OCI-LY1 (cell line): ENCODE measurements around the gene BAIAP2.

Experiments used
- H2AFZ ChIP-seq: fragments of 200-600 bp; sonication (generic), shearing (Covaris generic); 2 replicates; pipeline ENCODE4 v1.6.0; 2014; ENCODE audit warnings: antibody characterized with exemption, mild to moderate bottlenecking, low read length
- H3F3A ChIP-seq: fragments of 200-600 bp; sonication (generic), shearing (Covaris generic); 2 replicates; pipeline ENCODE4 v1.6.0; 2014; ENCODE audit warnings: mild to moderate bottlenecking, antibody characterized with exemption, low read length, moderate library complexity; ENCODE audit not compliant: insufficient read depth
- H3K27ac ChIP-seq: fragments of 200-600 bp; sonication (generic); 2 replicates; pipeline ENCODE4 v1.5.1; 2014; ENCODE audit warnings: low read length, mixed run types, mild to moderate bottlenecking, low read depth; ENCODE audit not compliant: poor library complexity, severe bottlenecking
- H3K27me3 ChIP-seq: fragments of 200-600 bp; sonication (generic); 2 replicates; pipeline ENCODE4 v1.6.0; 2014; ENCODE audit warnings: antibody characterized with exemption, mild to moderate bottlenecking, low read length, moderate library complexity; ENCODE audit not compliant: insufficient read depth
- H3K36me3 ChIP-seq: fragments of 200-600 bp; sonication (generic); 2 replicates; pipeline ENCODE4 v1.6.1; 2014; ENCODE audit warnings: mild to moderate bottlenecking, antibody characterized with exemption, low read length, moderate library complexity, mixed read lengths; ENCODE audit not compliant: insufficient read depth
- H3K4me1 ChIP-seq: fragments of 200-600 bp; sonication (generic); 2 replicates; pipeline ENCODE4 v1.5.1; 2014; ENCODE audit warnings: mild to moderate bottlenecking, low read length, moderate library complexity; ENCODE audit not compliant: insufficient read depth, severe bottlenecking
- H3K4me2 ChIP-seq: fragments of 200-600 bp; sonication (generic), shearing (Covaris generic); 2 replicates; pipeline ENCODE4 v1.6.1; 2014; ENCODE audit warnings: low read length
- H3K4me3 ChIP-seq: fragments of 200-600 bp; sonication (generic); 2 replicates; pipeline ENCODE4 v1.5.1; 2014; ENCODE audit warnings: low read length, low read depth, mild to moderate bottlenecking, mixed read lengths; ENCODE audit not compliant: poor library complexity, severe bottlenecking
- H3K79me2 ChIP-seq: fragments of 200-600 bp; shearing (Covaris generic); 2 replicates; pipeline ENCODE4 v1.6.1; 2016; ENCODE audit warnings: mixed run types, low read length, mixed read lengths; ENCODE audit not compliant: insufficient read depth
- H3K9ac ChIP-seq: fragments of 200-600 bp; sonication (generic), shearing (Covaris generic); 2 replicates; pipeline ENCODE4 v1.6.1; 2014; ENCODE audit warnings: mild to moderate bottlenecking, low read length, mixed read lengths
- H3K9me2 ChIP-seq: fragments of 200-600 bp; sonication (generic), shearing (Covaris generic); 2 replicates; pipeline ENCODE4 v1.6.1; 2014; ENCODE audit warnings: low read depth, mild to moderate bottlenecking, low read length, mixed read lengths
- H3K9me3 ChIP-seq: fragments of 200-600 bp; shearing (Covaris generic); 2 replicates; pipeline ENCODE4 v1.6.1; 2014; ENCODE audit warnings: low read length, mixed read lengths
- H4K20me1 ChIP-seq: fragments of 200-600 bp; sonication (generic), shearing (Covaris generic); 2 replicates; pipeline ENCODE4 v1.6.0; 2016; ENCODE audit warnings: mild to moderate bottlenecking, low read length; ENCODE audit not compliant: insufficient read depth
- EZH2 ChIP-seq: fragments of 200-600 bp; sonication (generic), shearing (Covaris generic); IDR thresholded peaks from 2 replicates; pipeline ENCODE4 v1.8.0; 2017; ENCODE audit warnings: borderline replicate concordance, mixed run types, mild to moderate bottlenecking, antibody characterized with exemption, low read length, moderate library complexity, mixed read lengths
- TF ChIP-seq, protein P1 (sequence below): fragments of 200-600 bp; sonication (generic), shearing (Covaris generic); IDR thresholded peaks from 2 replicates; pipeline ENCODE4 v1.5.1; 2017; ENCODE audit warnings: mild to moderate bottlenecking, antibody characterized with exemption, low read length, moderate library complexity, mixed read lengths

BAIAP2 gene

DNA sequence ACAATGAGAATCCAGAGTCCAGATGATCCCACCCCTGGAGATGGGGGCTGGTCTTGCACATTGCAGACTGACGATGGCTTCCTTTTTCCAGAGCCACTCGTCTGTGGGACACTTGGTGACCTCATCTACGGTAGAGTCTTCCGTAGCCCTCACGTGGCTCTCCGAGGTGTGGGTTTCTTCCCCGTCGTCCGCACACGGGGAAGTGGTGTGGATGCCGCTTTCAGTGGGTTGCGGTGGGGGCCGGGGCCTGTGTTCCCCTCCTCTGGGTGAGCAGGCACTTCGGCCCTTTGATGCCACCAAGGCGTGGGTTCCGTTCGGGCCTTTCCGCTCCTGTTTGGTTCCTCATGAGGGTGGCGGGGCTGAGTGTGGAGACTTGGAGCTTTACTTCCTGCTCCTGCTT is 21.4 kb downstream of the BAIAP2 start:
- Histone ChIP-seq H3F3A (no peaks in the 10 kb centered on the region), H3K27ac (no peak overlapping the region), H3K27me3 (0 out of 2 replicates have a peak, but pooled peaks cover 3% of the 10 kb centered on the region), H3K79me2 (no peaks in the 10 kb centered on the region), H2AFZ (no peak overlapping the region), H3K9me2 (no peaks in the 10 kb centered on the region), H3K9me3 (no peaks in the 10 kb centered on the region), H3K4me3 (no peak overlapping the region), H4K20me1 (no peaks in the 10 kb centered on the region), H3K9ac (no peak overlapping the region), H3K36me3 (no peaks in the 10 kb centered on the region), H3K4me1 (no peaks in the 10 kb centered on the region), H3K4me2 (no peak overlapping the region)
- TF ChIP-seq, protein P1, sequence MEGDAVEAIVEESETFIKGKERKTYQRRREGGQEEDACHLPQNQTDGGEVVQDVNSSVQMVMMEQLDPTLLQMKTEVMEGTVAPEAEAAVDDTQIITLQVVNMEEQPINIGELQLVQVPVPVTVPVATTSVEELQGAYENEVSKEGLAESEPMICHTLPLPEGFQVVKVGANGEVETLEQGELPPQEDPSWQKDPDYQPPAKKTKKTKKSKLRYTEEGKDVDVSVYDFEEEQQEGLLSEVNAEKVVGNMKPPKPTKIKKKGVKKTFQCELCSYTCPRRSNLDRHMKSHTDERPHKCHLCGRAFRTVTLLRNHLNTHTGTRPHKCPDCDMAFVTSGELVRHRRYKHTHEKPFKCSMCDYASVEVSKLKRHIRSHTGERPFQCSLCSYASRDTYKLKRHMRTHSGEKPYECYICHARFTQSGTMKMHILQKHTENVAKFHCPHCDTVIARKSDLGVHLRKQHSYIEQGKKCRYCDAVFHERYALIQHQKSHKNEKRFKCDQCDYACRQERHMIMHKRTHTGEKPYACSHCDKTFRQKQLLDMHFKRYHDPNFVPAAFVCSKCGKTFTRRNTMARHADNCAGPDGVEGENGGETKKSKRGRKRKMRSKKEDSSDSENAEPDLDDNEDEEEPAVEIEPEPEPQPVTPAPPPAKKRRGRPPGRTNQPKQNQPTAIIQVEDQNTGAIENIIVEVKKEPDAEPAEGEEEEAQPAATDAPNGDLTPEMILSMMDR: no peak
- no peak for TF ChIP-seq EZH2

DNA sequence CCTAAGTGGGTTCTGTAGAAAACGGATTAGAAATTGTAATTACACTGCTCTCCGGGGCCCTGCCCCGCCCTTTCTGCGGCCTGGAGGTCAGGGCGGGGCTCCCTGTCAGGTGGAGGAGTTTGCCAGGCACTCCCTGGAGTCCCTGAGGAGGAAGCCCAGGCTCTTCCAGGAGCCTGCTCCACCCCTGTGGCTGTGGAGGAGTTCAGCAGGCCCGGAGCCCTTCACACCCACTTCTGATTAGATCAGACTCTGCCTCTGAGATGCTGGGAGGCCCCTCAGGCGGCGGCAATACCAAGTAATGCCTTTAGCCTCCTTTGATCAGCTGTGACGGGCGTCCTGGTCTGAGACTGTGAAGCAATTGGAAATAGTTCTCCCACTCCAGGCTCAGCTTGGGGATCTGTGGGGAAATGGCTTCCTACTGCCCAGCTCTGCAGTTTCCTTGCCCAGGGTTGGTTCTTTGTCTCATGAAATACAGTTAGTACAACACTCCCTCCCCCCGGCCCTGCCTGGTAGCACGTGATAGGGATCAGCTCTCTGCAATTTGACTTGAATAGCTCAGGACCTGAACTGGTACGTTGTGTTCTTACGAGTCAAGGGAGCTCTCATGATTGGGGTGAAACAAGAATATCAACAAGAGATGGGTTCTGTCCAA is 22.3 kb downstream of the BAIAP2 start:
- Histone ChIP-seq H3K9me3 (no peaks in the 10 kb centered on the region), H3K27ac (no peak overlapping the region)
- TF ChIP-seq, protein P1: no peak

DNA sequence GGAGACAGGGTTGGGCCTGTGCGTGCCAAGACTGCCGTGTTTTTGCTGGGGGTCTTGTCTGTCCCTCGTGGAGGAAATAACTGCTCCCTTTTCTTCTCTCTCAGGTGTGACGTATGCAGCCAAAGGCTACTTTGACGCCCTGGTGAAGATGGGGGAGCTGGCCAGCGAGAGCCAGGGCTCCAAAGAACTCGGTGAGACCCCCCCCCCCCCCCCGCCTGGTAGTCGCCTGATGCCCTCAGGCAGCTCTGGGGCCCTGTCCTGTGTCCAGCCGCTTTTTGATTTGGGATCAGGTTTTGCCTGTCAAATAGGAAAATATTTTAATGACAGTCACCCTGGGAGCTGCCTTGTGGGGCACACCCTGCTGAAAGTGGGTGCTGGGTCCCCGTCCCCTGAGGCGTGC is 22.8 kb downstream of the BAIAP2 start:
- H3F3A ChIP-seq: no peaks in the 10 kb centered on the region
- no peak overlapping the region for H3K27ac ChIP-seq
- H3K27me3 ChIP-seq: 0 out of 2 replicates have a peak, but pooled peaks cover 3% of the 10 kb centered on the region

More for the DNA sequence above, 22.3 kb downstream of the BAIAP2 start:
- Histone ChIP-seq H4K20me1 (no peaks in the 10 kb centered on the region), H3K36me3 (no peaks in the 10 kb centered on the region), H2AFZ (no peak overlapping the region), H3K27me3 (0 out of 2 replicates have a peak, but pooled peaks cover 3% of the 10 kb centered on the region), H3K79me2 (no peaks in the 10 kb centered on the region), H3K4me3 (no peak overlapping the region), H3K4me1 (no peaks in the 10 kb centered on the region), H3K9ac (no peak overlapping the region), H3K4me2 (no peak overlapping the region), H3K9me2 (no peaks in the 10 kb centered on the region), H3F3A (no peaks in the 10 kb centered on the region)

More for the DNA sequence above, 22.8 kb downstream of the BAIAP2 start:
- Histone ChIP-seq H3K9me3 (no peaks in the 10 kb centered on the region), H4K20me1 (no peaks in the 10 kb centered on the region), H3K36me3 (no peaks in the 10 kb centered on the region), H3K4me3 (no peak overlapping the region), H3K9ac (no peak overlapping the region), H3K9me2 (no peaks in the 10 kb centered on the region), H3K4me1 (no peaks in the 10 kb centered on the region), H2AFZ (no peak overlapping the region), H3K79me2 (no peaks in the 10 kb centered on the region), H3K4me2 (no peak overlapping the region)
- TF ChIP-seq, protein P1: no peak
- no peak for TF ChIP-seq EZH2
